Measurements from ENCODE around the gene HARS1.
"Not testable (repeated sequence)": the region's sequence is repeated elsewhere in the genome, so short reads cannot be mapped to it uniquely, and the experiment has no call there.

The HARS1 gene

DNA sequence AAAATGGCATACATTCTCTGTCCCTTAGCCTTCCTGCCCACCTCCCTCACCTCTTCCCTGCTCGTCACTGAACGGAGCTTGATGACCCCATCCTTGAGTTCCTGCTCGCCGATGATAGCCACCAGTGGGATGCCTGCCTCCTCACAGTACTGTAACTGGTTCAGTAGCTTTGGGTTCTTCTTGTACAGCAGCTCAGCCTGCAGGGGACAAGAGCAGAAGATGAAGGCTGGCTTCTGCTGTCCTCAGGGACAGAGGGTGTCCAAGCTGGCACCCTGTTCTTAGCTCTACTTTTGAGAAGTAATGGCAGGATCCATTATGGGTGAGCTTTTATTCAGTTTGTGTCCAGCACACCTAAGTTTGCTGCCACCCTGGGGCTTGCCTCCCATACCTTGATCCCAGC lies 16.5 kb downstream of the HARS1 start:
- no peak for DNase-seq (ENCODE audit: low spot score)
- TF ChIP-seq, protein P1, sequence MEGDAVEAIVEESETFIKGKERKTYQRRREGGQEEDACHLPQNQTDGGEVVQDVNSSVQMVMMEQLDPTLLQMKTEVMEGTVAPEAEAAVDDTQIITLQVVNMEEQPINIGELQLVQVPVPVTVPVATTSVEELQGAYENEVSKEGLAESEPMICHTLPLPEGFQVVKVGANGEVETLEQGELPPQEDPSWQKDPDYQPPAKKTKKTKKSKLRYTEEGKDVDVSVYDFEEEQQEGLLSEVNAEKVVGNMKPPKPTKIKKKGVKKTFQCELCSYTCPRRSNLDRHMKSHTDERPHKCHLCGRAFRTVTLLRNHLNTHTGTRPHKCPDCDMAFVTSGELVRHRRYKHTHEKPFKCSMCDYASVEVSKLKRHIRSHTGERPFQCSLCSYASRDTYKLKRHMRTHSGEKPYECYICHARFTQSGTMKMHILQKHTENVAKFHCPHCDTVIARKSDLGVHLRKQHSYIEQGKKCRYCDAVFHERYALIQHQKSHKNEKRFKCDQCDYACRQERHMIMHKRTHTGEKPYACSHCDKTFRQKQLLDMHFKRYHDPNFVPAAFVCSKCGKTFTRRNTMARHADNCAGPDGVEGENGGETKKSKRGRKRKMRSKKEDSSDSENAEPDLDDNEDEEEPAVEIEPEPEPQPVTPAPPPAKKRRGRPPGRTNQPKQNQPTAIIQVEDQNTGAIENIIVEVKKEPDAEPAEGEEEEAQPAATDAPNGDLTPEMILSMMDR (IDR thresholded peaks at IDR 0.05; ENCODE audit: extremely low read depth, insufficient read depth, missing control alignments), result no peak
- in situ Hi-C loops (cut with MboI; ENCODE audit: low pct_unique_long_range_greater_than_20kb, low sequenced_read_pairs, unreplicated experiment), result no loop called here

DNA sequence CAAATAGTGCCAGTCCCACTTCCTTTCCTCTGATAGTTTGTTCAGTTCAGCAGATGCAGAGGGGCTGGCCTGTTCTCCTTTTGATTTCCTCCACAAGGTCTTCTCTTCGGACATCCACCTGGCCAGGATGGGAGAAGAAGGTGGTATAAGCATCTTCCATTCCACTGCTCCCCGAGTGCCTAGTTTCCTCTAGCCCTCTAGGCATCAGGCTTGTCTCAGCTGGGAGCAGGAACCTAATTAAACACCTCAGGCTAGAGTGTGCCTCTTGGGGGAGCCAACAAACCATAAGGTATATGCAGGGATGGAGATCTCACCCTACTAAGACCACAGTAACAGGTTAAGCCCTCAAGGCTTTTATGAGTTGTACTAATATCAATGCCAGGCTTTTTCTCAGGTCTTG lies 17.0 kb downstream of the HARS1 start:
- no peak for DNase-seq (ENCODE audit: low spot score)
- in situ Hi-C loops (cut with MboI; ENCODE audit: low pct_unique_long_range_greater_than_20kb, low sequenced_read_pairs, unreplicated experiment), result no loop called here
- TF ChIP-seq, protein P1 (IDR thresholded peaks at IDR 0.05; ENCODE audit: extremely low read depth, insufficient read depth, missing control alignments), result no peak

DNA sequence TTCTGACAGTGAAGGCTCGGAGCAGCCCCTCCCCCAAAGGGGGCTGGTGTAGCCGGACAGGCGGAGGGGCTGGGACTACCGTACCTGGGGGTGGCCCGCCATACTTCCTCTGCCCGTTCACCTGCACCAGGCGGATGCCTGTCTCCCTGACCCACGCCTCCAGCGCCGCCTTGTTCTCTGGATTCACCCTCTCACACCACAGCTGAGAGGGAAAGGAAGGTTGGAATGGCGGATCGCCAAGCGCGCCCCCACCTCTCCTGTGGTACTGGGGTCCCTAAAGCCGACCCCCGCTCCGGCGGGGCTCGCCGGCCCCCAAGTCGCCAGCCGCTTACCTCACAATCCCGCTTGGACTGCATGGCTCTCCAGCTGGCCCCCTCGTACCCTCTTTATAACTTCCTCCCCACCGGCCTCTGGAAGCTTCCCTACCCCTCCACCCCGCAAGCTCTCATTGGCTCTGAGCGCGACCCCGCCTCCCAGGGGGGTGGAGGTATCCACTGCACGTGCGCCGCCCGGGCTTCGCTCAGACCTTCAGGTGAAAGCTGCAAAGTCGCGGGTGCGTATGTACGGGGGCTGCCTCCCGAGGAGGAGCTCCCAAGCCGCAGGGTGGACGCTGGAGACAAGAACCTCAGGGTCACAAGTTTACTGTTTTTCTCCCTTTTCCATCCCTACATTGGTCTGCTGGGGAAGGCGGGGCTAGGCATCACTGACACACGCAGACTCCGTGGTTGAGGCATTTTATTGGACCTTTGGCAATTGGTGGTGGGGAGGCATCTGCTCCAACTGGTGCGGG lies 17.8 kb downstream of the HARS1 start, which contains the start of gene DND1:
TSS of gene DND1 (minus strand) at position 390 of the 790 bp plus-strand sequence. CDS start at position 356, 34 bp downstream.
- no peak for DNase-seq (ENCODE audit: low spot score)
- TF ChIP-seq, protein P1 (IDR thresholded peaks at IDR 0.05; ENCODE audit: extremely low read depth, insufficient read depth, missing control alignments), result no peak
- in situ Hi-C loops (cut with MboI; ENCODE audit: low pct_unique_long_range_greater_than_20kb, low sequenced_read_pairs, unreplicated experiment), result no loop called here

DNA sequence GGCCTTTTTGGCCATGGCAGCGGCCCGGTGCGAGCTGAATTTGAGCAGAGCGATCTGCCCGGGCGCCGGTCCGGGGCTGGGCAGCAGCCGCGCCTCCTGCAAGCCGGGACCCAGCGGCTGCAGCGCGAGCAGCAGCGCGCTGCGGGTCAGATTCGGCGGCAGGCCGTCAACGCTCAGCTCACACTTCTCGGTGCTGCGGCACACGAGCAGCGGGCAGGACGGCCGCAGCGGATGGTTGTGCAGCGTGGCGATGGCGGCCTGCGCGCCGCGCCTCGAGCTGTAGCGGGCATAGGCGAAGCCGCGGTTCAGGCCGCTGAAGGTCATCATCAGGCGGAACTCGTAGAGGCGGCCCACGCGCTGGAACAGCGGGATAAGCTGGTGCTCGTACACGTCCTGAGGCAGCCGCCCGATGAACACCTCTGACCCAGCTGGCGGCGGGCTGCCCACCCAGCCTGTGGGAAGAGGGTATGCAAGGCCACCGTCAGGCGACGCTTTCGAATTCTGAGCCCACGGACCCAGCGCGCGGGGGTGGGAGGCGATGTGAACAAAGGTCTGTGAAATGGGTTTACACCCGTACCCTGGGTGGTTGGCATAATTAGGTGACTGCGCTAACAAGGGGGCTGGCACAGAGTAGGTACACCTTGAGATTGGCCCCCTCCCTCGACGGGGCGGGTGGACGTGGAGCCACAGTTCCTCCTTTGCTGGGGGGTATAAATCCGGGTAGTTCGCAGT lies 18.5 kb downstream of the HARS1 start:
- TF ChIP-seq, protein P1 (IDR thresholded peaks at IDR 0.05; ENCODE audit: extremely low read depth, insufficient read depth, missing control alignments), result no peak
- no peak for DNase-seq (ENCODE audit: low spot score)
- in situ Hi-C loops (cut with MboI; ENCODE audit: low pct_unique_long_range_greater_than_20kb, low sequenced_read_pairs, unreplicated experiment), result no loop called here

DNA sequence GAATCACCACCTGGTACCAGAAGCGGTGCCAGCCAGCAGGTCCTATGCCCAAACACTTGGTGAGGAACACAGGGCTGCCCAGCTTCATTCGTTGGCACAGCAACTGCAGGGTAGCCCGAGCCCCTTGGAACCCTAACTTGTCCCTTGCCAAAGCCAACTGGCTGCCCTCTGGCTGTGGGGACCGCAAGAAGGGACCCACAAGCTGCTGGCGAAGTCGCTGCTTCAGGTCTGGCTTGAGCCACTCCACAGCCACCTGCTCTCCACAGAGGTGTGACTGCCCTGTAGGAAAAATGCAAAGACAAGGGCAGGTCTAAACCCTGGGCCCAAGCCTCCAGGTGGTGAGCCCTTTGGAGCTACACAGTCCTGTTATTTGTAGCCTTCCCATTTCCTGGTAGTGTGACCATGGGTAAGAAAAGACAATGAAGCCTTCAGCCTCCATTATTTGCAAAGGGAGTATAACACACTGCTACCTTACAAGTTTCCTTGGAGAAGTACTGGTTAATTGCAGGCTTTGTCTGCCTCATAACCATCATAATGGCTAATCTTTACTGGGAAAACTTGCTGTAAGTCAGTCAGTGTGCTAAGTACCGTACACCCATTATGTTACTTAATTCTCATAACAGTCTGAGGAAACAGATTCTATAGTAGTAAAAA lies 19.6 kb downstream of the HARS1 start:
- TF ChIP-seq, protein P1 (IDR thresholded peaks at IDR 0.05; ENCODE audit: extremely low read depth, insufficient read depth, missing control alignments), result no peak
- DNase-seq (ENCODE audit: low spot score), result no peak
- in situ Hi-C loops (cut with MboI; ENCODE audit: low pct_unique_long_range_greater_than_20kb, low sequenced_read_pairs, unreplicated experiment), result no loop called here

DNA sequence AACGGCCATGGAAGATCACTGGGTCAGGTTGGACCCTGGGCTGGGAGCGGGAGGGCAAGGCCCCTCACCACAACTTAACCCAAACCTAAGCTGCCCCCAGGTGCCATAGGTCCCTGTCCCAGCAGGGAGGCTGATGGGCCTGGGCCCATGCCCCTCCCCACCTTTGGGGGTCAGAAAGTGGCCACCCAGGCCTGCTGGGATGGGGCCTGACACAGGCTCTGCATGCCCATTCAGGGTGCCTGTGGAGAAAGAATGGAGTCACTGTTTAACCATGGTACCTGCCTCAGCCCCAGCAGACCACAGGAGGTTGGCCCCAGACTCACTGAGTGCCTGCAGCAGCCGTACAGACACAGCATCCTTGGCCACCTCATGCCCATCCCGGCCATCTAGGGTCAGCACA lies 20.1 kb downstream of the HARS1 start:
- DNase-seq (ENCODE audit: low spot score); in situ Hi-C loops (cut with MboI; ENCODE audit: low pct_unique_long_range_greater_than_20kb, low sequenced_read_pairs, unreplicated experiment): not testable (repeated sequence)
